ENCODE results near the gene GARIN5B. TPM values are rescaled to one million over a fixed set of nuclear protein-coding genes. Genes with fewer than 3 reads are reported as not detected.
A peak's percentile ranks its signal among the peaks of the same experiment; 100 is the strongest.

The GARIN5B gene
- polyA plus RNA-seq, 1 of the 3 experiments (the other 2 are of a cell fraction): not detected

GRCh38 chr19:55368701-55369563, 5.9 kb upstream of the GARIN5B start:
- Histone ChIP-seq H3K9me2 (no peaks in the 10 kb centered on the region), H3K27ac (ENCODE audit: low read depth in 2 of 2, low read length in 1 of 2) (peak overlapping the region in 1 of 2 experiments; percentile 47; a peak in 1 of 4 replicates), H3K27me3 (ENCODE audit: insufficient read depth) (no peaks in the 10 kb centered on the region), H3K79me2 (ENCODE audit: insufficient read depth) (peaks cover 14% of the 10 kb centered on the region), H4K20me1 (ENCODE audit: insufficient read depth) (no peaks in the 10 kb centered on the region), H3K4me1 (ENCODE audit: control insufficient read depth in 1 of 2, insufficient read depth in 2 of 2, low read depth in 1 of 2, low read length in 1 of 2) (peaks cover 23 to 24% of the 10 kb centered on the region in 2 experiments; a peak in 3 of 4 replicates), H2AFZ (ENCODE audit: low read depth) (peak overlapping the region; percentile 63; the same call in 1 of the 2 replicates), H3K9me3 (no peaks in the 10 kb centered on the region), H3K9ac (peak overlapping the region; percentile 63), H3F3A (replicated peaks; ENCODE audit: insufficient read depth) (peaks cover 29% of the 10 kb centered on the region), H3K36me3 (replicated peaks in 1 of 2; ENCODE audit: control insufficient read depth in 1 of 2, insufficient read depth in 2 of 2, low read length in 1 of 2) (peaks cover 0 to 4% of the 10 kb centered on the region in 2 experiments), H3K4me3 (ENCODE audit: low read depth in 2 of 2, low read length in 1 of 2) (peak overlapping the region; percentile 45 to 58), H3K4me2 (peak overlapping the region; percentile 76)
- TF ChIP-seq FOSL2 (IDR thresholded peaks at IDR 0.05; ENCODE audit: borderline replicate concordance, low read depth): no peak
- no peak for TF ChIP-seq MAX (IDR thresholded peaks at IDR 0.05; ENCODE audit: low read depth)
- TF ChIP-seq NFIC (IDR thresholded peaks at IDR 0.05; ENCODE audit: borderline replicate concordance): no peak
- TF ChIP-seq, protein P1, sequence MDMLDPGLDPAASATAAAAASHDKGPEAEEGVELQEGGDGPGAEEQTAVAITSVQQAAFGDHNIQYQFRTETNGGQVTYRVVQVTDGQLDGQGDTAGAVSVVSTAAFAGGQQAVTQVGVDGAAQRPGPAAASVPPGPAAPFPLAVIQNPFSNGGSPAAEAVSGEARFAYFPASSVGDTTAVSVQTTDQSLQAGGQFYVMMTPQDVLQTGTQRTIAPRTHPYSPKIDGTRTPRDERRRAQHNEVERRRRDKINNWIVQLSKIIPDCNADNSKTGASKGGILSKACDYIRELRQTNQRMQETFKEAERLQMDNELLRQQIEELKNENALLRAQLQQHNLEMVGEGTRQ (IDR thresholded peaks at IDR 0.05; ENCODE audit: borderline replicate concordance, low read depth, low read length): no peak
- no peak for TF ChIP-seq FOXJ3 (CRISPR knock-in tag; IDR thresholded peaks at IDR 0.05)
- no peak for TF ChIP-seq MEF2A (IDR thresholded peaks at IDR 0.05; ENCODE audit: borderline replicate concordance, low read depth)
- no peak for TF ChIP-seq EZH2phosphoT487 (IDR thresholded peaks at IDR 0.05; ENCODE audit: borderline replicate concordance, low read depth)
- TF ChIP-seq, protein P2, sequence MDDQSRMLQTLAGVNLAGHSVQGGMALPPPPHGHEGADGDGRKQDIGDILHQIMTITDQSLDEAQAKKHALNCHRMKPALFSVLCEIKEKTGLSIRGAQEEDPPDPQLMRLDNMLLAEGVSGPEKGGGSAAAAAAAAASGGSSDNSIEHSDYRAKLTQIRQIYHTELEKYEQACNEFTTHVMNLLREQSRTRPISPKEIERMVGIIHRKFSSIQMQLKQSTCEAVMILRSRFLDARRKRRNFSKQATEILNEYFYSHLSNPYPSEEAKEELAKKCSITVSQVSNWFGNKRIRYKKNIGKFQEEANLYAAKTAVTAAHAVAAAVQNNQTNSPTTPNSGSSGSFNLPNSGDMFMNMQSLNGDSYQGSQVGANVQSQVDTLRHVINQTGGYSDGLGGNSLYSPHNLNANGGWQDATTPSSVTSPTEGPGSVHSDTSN (IDR thresholded peaks at IDR 0.05): no peak
- no peak for TF ChIP-seq CHD2 (IDR thresholded peaks at IDR 0.05; ENCODE audit: low read length, partially characterized antibody)
- POLR2A ChIA-PET: interaction anchor here (0.7 to 2.8 kb wide), 3 partner anchors 14 to 39 kb away, joined by 3 to 14 read pairs (median 4); partner anchors contain the start of genes TMEM238 and UBE2S
- WGBS (ENCODE audit: low lambda C conversion rate): 42% methylated on average over 18 of the region's 54 CpGs
- DNase-seq: peak; percentile 77
- CTCF ChIA-PET: interaction anchor here (1.1 to 2.5 kb wide), 6 partner anchors 15 to 282 kb away, joined by 3 to 10 read pairs (median 6); partner anchors contain the start of genes KMT5C and TMEM238

DNA sequence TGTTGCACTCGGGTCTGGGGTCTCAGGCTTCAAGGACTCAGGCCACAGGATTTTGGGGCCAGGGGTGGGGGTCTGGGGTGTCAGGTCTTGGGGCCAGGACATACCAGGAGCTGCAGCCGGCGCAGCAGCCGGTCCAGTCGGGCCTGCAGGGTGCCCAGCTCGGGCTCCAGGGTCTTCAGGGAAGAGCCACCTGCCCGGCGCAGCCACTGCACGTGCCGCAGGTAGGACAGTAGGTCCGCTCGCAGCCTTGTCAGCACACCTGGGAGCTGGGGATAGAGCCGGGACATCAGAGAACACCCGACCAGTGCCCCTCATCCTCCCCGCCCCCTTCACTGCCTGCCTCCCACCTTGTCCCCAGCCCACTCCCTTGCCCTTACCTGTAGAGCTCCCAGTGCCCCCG, 5.0 kb upstream of the GARIN5B start:
- CTCF ChIA-PET: interaction anchor here (1.1 to 2.5 kb wide), 6 partner anchors 16 to 281 kb away, joined by 3 to 10 read pairs (median 6); partner anchors contain the start of genes KMT5C and TMEM238
- POLR2A ChIA-PET: interaction anchor here (0.7 to 2.8 kb wide), 2 partner anchors 15 to 39 kb away, joined by 3 to 14 read pairs; partner anchors contain the start of genes TMEM238 and UBE2S
- DNase-seq: no peak
- no peak overlapping the region for H3K4me3 ChIP-seq (ENCODE audit: low read depth in 2 of 2, low read length in 1 of 2)
- H2AFZ ChIP-seq (ENCODE audit: low read depth): no peak overlapping the region
- peaks cover 17 to 18% of the 10 kb centered on the region in 2 experiments; a peak in 3 of 4 replicates for H3K4me1 ChIP-seq (ENCODE audit: control insufficient read depth in 1 of 2, insufficient read depth in 2 of 2, low read depth in 1 of 2, low read length in 1 of 2)
- H3K9ac ChIP-seq: no peak overlapping the region
- no peaks in the 10 kb centered on the region for H3K9me2 ChIP-seq
- no peaks in the 10 kb centered on the region for H3K27me3 ChIP-seq (ENCODE audit: insufficient read depth)
- H3F3A ChIP-seq (replicated peaks; ENCODE audit: insufficient read depth): peaks cover 29% of the 10 kb centered on the region
- no peaks in the 10 kb centered on the region for H3K9me3 ChIP-seq
- 86% methylated on average over 9 of the region's 16 CpGs for WGBS (ENCODE audit: low lambda C conversion rate)
- no peak overlapping the region for H3K27ac ChIP-seq (ENCODE audit: low read depth in 2 of 2, low read length in 1 of 2)
- TF ChIP-seq POLR2AphosphoS5 (IDR thresholded peaks at IDR 0.05; ENCODE audit: low read depth, low read length) (no peak), EZH2phosphoT487 (IDR thresholded peaks at IDR 0.05; ENCODE audit: borderline replicate concordance, low read depth) (no peak), REST (IDR thresholded peaks at IDR 0.05; ENCODE audit: low read depth, low read length) (no peak), GATA2 (CRISPR knock-in tag; IDR thresholded peaks at IDR 0.05) (no peak), MEF2A (IDR thresholded peaks at IDR 0.05; ENCODE audit: borderline replicate concordance, low read depth) (no peak), MAX (IDR thresholded peaks at IDR 0.05; ENCODE audit: low read depth) (no peak), FOXM1 (IDR thresholded peaks at IDR 0.05; ENCODE audit: low read depth) (no peak), SMC3 (IDR thresholded peaks at IDR 0.05; ENCODE audit: low read depth, low read length) (no peak), YY1 (IDR thresholded peaks at IDR 0.05; ENCODE audit: low read depth) (no peak), NRF1 (IDR thresholded peaks at IDR 0.05; ENCODE audit: low read depth, low read length) (no peak), NFIC (IDR thresholded peaks at IDR 0.05; ENCODE audit: borderline replicate concordance) (no peak)
- peaks cover 0 to 4% of the 10 kb centered on the region in 2 experiments for H3K36me3 ChIP-seq (replicated peaks in 1 of 2; ENCODE audit: control insufficient read depth in 1 of 2, insufficient read depth in 2 of 2, low read length in 1 of 2)
- 0 out of 2 replicates have a peak overlapping the region, but pooled peaks have one; percentile 76 for H3K4me2 ChIP-seq
- peaks cover 14% of the 10 kb centered on the region for H3K79me2 ChIP-seq (ENCODE audit: insufficient read depth)
- no peaks in the 10 kb centered on the region for H4K20me1 ChIP-seq (ENCODE audit: insufficient read depth)
